Panc1 (cell line): ENCODE results near the gene INPP4B.

ENCODE experiments used
- POLR2AphosphoS5 ChIP-seq: IDR thresholded peaks from 2 replicates; pipeline ENCODE4 v1.6.1; 2012; ENCODE audit warnings: mild to moderate bottlenecking, low read depth, low read length, moderate library complexity
- TCF7L2 ChIP-seq: IDR thresholded peaks from 2 replicates; pipeline ENCODE4 v1.6.1; 2011; ENCODE audit warnings: mild to moderate bottlenecking, low read depth, low read length, inconsistent platforms
- TF ChIP-seq, protein P1 (sequence below): fragments of 450-650 bp; IDR thresholded peaks from 2 replicates; pipeline ENCODE4 v1.5.1; 2017; ENCODE audit warnings: mild to moderate bottlenecking
- TF ChIP-seq, protein P2 (sequence below), 2 experiments: IDR thresholded peaks; 2 replicates each; pipeline ENCODE4 v1.6.1; 2011 to 2012; ENCODE audit warnings: low read depth in 2 of 2, control low read depth in 1 of 2, low read length in 1 of 2, mild to moderate bottlenecking in 1 of 2, moderate library complexity in 1 of 2; ENCODE audit not compliant: insufficient read depth in 1 of 2

- TF ChIP-seq, protein P1, sequence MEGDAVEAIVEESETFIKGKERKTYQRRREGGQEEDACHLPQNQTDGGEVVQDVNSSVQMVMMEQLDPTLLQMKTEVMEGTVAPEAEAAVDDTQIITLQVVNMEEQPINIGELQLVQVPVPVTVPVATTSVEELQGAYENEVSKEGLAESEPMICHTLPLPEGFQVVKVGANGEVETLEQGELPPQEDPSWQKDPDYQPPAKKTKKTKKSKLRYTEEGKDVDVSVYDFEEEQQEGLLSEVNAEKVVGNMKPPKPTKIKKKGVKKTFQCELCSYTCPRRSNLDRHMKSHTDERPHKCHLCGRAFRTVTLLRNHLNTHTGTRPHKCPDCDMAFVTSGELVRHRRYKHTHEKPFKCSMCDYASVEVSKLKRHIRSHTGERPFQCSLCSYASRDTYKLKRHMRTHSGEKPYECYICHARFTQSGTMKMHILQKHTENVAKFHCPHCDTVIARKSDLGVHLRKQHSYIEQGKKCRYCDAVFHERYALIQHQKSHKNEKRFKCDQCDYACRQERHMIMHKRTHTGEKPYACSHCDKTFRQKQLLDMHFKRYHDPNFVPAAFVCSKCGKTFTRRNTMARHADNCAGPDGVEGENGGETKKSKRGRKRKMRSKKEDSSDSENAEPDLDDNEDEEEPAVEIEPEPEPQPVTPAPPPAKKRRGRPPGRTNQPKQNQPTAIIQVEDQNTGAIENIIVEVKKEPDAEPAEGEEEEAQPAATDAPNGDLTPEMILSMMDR: no peak
- TF ChIP-seq, protein P2, sequence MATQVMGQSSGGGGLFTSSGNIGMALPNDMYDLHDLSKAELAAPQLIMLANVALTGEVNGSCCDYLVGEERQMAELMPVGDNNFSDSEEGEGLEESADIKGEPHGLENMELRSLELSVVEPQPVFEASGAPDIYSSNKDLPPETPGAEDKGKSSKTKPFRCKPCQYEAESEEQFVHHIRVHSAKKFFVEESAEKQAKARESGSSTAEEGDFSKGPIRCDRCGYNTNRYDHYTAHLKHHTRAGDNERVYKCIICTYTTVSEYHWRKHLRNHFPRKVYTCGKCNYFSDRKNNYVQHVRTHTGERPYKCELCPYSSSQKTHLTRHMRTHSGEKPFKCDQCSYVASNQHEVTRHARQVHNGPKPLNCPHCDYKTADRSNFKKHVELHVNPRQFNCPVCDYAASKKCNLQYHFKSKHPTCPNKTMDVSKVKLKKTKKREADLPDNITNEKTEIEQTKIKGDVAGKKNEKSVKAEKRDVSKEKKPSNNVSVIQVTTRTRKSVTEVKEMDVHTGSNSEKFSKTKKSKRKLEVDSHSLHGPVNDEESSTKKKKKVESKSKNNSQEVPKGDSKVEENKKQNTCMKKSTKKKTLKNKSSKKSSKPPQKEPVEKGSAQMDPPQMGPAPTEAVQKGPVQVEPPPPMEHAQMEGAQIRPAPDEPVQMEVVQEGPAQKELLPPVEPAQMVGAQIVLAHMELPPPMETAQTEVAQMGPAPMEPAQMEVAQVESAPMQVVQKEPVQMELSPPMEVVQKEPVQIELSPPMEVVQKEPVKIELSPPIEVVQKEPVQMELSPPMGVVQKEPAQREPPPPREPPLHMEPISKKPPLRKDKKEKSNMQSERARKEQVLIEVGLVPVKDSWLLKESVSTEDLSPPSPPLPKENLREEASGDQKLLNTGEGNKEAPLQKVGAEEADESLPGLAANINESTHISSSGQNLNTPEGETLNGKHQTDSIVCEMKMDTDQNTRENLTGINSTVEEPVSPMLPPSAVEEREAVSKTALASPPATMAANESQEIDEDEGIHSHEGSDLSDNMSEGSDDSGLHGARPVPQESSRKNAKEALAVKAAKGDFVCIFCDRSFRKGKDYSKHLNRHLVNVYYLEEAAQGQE (IDR thresholded peaks at IDR 0.05; ENCODE audit: insufficient read depth in 1 of 2, low read depth in 2 of 2, low read length in 1 of 2): no peak
- no peak for TF ChIP-seq POLR2AphosphoS5
- TF ChIP-seq TCF7L2: no peak
These were observed 492.1 kb downstream of the INPP4B start for GRCh38 chr4:142354041-142354440.
